ENCODE measurements around the gene CWC27. TPM values are rescaled to one million over a fixed set of nuclear protein-coding genes. Genes with fewer than 3 reads are reported as not detected.

CWC27 gene
- polyA plus RNA-seq, 1 experiment = 39.5 TPM

DNA sequence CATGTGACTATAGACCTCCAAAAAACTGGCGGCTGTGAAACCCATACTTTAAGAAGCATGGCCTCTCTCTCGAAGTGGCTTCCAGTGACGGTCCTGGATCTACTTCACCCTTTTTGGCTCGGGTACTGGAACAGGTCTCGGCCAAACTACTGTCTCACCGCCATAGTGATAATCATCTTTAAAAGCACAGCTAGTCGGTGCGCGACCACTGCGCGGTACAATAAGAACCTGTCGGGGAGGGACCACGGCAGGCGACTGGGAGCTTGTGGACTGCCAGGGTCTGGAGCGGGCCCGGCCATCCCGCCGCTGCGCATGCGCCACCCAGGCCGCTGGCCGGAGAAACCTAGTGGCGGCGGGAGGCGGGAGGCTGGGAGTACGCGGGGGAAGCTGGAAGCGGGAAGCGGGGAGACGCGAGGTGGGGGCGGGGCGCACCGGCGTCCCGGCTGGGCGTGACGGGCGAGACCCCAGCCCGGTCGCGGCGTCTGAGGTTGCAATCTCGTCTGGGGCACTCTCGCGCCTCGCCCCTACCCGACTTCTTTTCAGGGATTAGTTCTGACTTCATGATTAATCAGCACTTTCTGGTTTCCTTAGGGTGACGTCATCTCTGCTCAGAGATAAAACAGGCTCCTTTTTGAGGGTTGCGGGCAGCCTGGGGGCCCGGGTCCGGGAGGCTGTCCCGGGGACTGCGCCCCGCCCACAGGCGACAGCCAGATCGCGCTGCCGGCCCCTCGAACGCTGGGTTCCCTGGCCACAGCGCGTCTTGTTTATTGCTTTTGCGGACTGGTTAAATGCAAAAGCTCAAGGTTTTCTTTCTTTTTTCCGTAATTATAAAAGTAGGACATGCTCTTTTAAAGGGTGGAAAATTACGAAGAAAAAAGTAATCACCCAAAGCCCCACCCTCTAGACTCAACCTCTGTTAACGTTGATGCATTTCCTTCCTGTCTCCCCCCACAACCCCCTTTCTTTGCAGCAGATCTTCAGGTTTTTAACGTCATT is 266.8 kb downstream of the CWC27 start:
- ChIA-PET CTCF (interaction anchor here (1.2 to 1.3 kb wide), 2 partner anchors 12 to 225 kb away, joined by 3 to 5 read pairs; no protein-coding TSS in a partner anchor), POLR2A (interaction anchor here (0.6 to 1.9 kb wide), 5 partner anchors 23 to 447 kb away, joined by 3 to 13 read pairs (median 4); no protein-coding TSS in a partner anchor)
- DNase-seq (ENCODE audit: low read depth, low spot score) = peak; percentile 71

DNA sequence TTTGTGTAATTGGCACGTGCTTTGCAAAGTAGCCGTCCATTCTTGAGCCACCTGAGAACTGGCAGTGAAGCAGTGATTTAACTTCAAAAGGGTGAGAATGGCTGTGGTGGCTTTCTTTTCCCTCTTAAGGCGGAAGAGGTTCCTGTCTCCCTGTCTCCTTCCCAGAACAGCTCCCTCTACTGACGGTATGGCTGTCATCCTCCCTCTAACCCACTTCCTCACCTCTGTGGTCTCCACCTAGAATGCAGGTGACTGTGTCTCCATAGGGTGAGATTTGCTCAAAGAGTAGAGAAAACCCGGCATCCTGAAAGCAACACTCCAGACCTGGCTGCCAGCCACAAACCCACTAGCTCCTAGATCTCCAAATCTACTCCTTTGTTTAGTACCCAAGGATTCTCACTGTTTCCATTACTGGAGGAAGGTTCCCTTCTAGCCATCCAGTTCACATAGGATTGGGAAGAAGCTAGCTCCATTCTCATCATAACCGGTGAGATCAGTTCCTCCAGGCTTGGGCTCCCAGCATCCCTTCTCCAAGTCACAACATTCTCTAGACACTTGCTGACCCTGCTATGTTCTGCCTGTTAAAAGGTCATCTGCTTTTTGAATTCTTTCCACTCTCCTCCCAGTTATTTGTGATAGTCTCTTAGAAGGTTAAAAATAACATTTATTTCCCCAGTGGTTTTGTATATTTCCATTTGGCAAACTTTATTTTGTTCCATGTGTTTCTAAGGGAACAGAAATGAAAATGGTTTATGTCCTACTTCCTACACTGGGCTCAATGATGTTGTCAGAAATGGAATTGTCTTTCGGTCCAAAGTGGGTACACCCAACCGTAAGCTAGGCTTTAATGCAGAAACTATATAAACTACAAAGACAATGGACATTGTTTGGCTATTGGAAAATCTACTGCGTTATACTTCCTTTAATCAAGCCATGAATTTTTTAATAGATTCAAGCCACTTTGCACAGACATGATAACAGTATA is 269.4 kb downstream of the CWC27 start:
- POLR2A ChIA-PET = interaction anchor here (0.5 kb wide), 1 partner anchor 11 kb away, joined by 3 read pairs; no protein-coding TSS in a partner anchor
- H3K9me3 ChIP-seq (ENCODE audit: control insufficient read depth, insufficient read depth, low read length) = no peaks in the 10 kb centered on the region; the same call in 1 of the 2 replicates
- no peak for DNase-seq (ENCODE audit: low read depth, low spot score)

More for the DNA sequence above, 266.8 kb downstream of the CWC27 start:
- TF ChIP-seq, protein P1, sequence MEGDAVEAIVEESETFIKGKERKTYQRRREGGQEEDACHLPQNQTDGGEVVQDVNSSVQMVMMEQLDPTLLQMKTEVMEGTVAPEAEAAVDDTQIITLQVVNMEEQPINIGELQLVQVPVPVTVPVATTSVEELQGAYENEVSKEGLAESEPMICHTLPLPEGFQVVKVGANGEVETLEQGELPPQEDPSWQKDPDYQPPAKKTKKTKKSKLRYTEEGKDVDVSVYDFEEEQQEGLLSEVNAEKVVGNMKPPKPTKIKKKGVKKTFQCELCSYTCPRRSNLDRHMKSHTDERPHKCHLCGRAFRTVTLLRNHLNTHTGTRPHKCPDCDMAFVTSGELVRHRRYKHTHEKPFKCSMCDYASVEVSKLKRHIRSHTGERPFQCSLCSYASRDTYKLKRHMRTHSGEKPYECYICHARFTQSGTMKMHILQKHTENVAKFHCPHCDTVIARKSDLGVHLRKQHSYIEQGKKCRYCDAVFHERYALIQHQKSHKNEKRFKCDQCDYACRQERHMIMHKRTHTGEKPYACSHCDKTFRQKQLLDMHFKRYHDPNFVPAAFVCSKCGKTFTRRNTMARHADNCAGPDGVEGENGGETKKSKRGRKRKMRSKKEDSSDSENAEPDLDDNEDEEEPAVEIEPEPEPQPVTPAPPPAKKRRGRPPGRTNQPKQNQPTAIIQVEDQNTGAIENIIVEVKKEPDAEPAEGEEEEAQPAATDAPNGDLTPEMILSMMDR (IDR thresholded peaks at IDR 0.05; ENCODE audit: low read depth, low read length) = no peak
- peaks cover 6% of the 10 kb centered on the region for H3K9me3 ChIP-seq (ENCODE audit: control insufficient read depth, insufficient read depth, low read length)
- no peaks in the 10 kb centered on the region for H3K27me3 ChIP-seq (ENCODE audit: control insufficient read depth, insufficient read depth, low read length)
- H3K27ac ChIP-seq (ENCODE audit: low read depth, low read length) = peak overlapping the region; percentile 89
- H3K4me3 ChIP-seq (ENCODE audit: low read depth, low read length) = peak overlapping the region; percentile 64

DNA sequence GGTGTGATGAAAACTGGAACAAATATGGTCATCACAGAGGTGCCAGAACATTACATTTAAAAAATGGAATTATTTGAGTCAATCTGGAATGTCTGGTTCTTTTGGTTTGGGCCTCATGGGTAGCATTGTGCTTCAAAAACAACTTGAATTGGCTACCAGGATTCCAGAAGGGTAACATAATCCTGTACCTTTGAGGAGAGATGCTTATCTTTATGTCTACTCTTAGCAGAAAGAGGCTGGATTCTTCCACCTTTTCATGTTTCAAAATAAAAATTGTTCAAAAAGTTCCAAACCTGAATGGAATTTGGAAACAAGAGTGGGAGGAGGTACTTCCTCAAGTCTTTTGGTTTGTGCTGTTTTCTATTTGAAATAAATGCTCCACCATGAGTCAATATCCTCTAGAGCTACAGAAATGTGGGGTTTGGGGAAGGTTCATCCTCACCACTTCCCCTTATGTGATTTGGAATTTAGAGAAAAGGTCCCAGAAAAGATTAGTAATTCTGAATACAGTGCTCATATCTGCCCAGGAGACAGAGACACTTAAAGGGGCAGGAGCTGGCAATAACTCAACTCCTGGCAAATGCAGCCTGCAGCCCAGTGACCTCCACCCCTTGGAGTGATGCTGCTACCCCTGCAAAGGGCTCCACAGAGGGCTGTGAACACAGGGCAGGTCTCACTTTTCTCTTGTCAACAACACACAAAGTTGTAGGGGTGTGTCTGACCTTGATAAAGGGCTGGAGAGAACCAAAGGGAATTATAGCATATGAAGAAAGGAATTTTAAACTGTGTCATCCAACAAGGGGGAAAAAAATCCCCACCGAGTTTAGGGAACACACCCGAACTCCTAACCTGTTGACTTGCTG is 272.8 kb downstream of the CWC27 start:
- H3K27me3 ChIP-seq (ENCODE audit: control insufficient read depth, insufficient read depth, low read length) = no peaks in the 10 kb centered on the region
- ChIA-PET CTCF (no interaction called here), POLR2A (no interaction called here)
- TF ChIP-seq, protein P1 (IDR thresholded peaks at IDR 0.05; ENCODE audit: low read depth, low read length) = no peak
- DNase-seq (ENCODE audit: low read depth, low spot score) = no peak
- no peak overlapping the region for H3K27ac ChIP-seq (ENCODE audit: low read depth, low read length)
- H3K9me3 ChIP-seq (ENCODE audit: control insufficient read depth, insufficient read depth, low read length) = no peaks in the 10 kb centered on the region
- no peak overlapping the region for H3K4me3 ChIP-seq (ENCODE audit: low read depth, low read length)

More for the DNA sequence above, 269.4 kb downstream of the CWC27 start:
- TF ChIP-seq, protein P1 (IDR thresholded peaks at IDR 0.05; ENCODE audit: low read depth, low read length) = peak; percentile 35; the same call in 1 of the 2 replicates
- H3K4me3 ChIP-seq (ENCODE audit: low read depth, low read length) = no peak overlapping the region
- no peaks in the 10 kb centered on the region for H3K27me3 ChIP-seq (ENCODE audit: control insufficient read depth, insufficient read depth, low read length)
- H3K27ac ChIP-seq (ENCODE audit: low read depth, low read length) = no peak overlapping the region
- CTCF ChIA-PET = interaction anchor here (1.0 kb wide), 1 partner anchor 9 kb away, joined by 3 read pairs; no protein-coding TSS in a partner anchor

DNA sequence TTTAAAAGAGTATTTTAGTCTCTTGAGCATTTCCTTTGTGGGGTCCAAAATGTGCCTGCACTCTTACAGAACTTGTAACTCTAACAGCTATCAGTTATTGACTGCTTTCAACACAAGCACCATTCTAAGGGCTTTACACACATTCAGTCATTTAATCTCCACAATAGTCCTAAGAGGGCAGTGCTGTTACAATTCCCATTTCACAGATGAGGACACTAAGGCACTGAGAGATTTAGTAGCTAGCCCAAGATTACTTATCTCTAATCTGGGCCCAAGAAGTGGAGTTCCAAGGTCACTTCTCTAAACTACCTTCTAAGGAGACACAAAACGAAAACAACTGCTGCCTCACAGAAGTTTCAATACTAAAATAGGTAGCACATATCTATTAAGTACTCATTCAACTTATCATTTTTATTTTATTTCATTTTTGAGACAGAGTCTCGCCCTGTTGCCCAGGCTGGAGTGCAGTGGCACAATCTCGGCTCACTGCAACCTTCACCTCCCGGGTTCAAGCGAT is 275.2 kb downstream of the CWC27 start:
- ChIA-PET CTCF (no interaction called here), POLR2A (no interaction called here)
- Histone ChIP-seq H3K27me3 (ENCODE audit: control insufficient read depth, insufficient read depth, low read length) (no peaks in the 10 kb centered on the region), H3K27ac (ENCODE audit: low read depth, low read length) (no peak overlapping the region), H3K4me3 (ENCODE audit: low read depth, low read length) (no peak overlapping the region), H3K9me3 (ENCODE audit: control insufficient read depth, insufficient read depth, low read length) (no peaks in the 10 kb centered on the region)
- no peak for DNase-seq (ENCODE audit: low read depth, low spot score)
- TF ChIP-seq, protein P1 (IDR thresholded peaks at IDR 0.05; ENCODE audit: low read depth, low read length) = no peak

All from AG04450 (cell line).